Activated CD4-positive, CD25-positive, alpha-beta regulatory T cell treated with anti-CD3 and anti-CD28 coated beads, Interleukin-2, amount 50 U/mL, for 72 hours (primary cell): ENCODE results near the gene FCRL2.
"Not testable (repeated sequence)": the region's sequence is repeated elsewhere in the genome, so short reads cannot be mapped to it uniquely, and the experiment has no call there.

Experiments
- DNase-seq: peaks from one replicate; pipeline ENCODE4 v3.0.0; 2021

Gene FCRL2

DNA sequence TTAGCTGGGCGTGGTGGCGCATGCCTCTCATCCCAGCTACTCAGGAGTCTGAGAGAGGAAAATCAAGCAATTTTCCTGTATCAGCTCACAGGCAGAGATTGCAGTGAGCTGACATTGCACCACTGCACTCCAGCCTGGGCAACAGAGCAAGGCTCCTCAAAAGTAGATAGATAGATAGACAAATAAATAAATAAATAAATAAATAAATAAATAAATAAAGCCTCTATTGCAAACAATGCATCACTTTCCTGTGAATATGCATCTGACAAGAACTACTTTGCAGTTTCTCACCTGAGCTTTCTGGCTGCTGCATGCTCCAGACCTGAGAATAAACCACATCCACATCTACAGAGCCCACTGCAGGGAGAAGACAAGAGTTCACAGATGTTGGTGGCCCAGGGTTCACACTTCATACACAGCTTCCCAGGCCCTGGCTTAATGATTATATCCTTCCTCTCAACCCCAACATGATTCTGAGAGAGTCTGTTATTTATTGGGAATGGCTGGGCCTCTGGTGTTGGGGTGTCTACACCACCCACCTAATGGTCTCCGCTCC is 28.6 kb downstream of the FCRL2 start:
- no peak for DNase-seq

DNA sequence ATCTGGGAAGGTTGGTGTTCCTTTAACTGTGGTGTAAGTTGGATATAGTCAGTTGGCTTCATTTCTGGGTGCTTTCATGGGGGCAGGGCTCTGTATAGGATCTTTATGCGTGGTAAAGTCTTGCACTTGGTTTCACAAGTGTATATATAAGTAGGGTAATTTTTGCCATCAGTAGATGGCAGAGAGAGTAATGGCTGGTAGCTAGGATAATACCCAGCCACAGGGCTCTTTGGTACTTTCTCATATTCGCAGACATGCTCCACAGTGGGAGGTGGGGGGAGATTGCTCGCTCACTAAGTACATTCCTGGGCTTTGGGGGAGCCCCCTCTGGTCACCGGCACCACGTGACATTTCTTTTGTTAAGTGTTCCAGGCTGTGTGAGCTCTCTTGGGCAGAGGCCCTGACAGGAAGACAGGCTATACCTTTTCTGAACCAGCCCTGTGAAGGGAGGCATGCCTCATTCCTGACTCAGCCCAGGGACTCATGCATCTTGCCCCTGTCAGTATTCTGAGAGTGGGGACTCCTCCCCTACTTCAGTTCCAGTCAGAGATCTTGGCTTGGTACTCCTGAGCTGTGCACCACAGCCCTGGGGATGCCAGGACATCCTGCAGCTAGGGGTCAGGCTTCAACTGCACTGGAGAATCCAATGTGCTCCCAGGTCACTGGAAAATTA is 37.6 kb downstream of the FCRL2 start:
- DNase-seq: no peak

GRCh38 chr1:157735991-157736390 is 40.9 kb downstream of the FCRL2 start:
- DNase-seq: not testable (repeated sequence)

DNA sequence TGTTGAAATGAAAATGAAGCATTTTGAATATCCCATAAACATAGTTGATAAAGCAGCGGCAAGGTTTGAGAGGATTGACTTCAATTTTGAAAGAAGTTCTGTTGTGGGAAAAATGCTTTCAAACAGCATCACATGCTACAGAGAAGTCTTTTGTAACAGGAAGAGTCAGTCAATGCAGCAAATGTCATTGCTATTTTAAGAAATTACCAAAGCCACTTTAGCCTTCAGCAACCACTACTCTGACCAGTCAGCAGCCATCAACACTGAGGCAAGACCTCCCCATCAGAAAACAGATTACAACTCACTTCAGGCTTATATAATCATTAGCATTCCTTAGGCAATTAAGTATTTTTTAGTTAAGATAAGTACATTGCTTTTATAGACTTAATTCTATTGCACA is 42.6 kb downstream of the FCRL2 start:
- DNase-seq: no peak

- no peak for DNase-seq
Observed at GRCh38 chr1:157732755-157733154, 44.2 kb downstream of the FCRL2 start.

DNA sequence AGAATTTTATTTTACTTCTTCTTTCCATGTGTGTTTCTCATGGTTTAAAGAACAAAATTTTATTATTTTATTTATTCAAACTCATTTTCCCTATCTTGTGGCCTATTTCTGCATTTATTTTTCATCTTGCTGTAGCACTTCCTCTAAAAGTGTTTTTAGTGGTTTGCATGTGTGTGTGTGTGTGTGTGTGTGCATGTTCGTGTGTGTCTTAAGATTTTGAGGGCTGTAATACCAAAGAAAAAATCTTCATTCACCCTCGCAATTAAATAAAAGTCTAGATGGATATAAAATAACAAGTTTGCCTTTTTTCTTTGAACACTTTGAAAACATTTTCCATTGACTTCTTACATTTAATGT is 51.7 kb downstream of the FCRL2 start:
- DNase-seq: no peak

- no peak for DNase-seq
Observed at GRCh38 chr1:157724537-157725220, 52.3 kb downstream of the FCRL2 start.

DNA sequence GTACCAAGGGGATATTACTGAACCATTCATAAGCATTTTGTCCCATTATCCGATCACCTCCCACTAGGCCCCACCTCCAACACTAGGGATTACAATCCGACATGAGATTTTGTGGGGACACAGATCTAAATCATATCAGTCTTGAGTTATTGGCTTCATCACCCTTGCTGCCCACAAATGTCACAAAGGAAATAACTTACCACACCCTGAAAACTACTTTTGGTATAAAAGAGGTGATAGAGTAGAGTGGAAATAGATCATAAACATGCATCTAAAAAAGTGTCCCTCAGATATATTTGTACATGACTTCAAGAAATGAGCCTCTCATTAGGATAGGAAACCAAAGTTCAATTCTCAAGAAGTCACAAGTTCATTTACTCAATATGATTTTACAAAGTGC is 53.8 kb downstream of the FCRL2 start:
- DNase-seq: no peak

- DNase-seq: no peak
Observed at GRCh38 chr1:157721985-157722384, 54.9 kb downstream of the FCRL2 start.

GRCh38 chr1:157715736-157716135 is 61.2 kb downstream of the FCRL2 start:
- no peak for DNase-seq

DNA sequence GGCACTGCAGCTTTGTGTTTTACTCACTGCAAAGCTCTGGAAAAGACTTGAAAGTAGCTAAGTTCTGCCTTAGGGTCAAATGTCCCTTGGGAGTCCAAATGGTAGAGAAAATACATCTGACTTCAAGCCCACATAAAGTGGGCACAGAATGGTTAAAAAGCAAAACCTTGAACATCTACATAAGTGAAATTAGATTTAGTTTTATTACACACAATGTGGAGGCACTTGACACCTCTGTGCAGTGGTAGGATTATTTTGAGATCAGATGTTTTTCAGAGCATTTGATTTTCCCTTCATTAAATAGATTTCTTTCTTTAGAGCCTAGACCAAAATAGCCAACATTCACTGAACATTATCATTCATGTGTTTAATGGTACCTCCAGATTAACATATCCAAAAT is 65.1 kb downstream of the FCRL2 start:
- no peak for DNase-seq

DNA sequence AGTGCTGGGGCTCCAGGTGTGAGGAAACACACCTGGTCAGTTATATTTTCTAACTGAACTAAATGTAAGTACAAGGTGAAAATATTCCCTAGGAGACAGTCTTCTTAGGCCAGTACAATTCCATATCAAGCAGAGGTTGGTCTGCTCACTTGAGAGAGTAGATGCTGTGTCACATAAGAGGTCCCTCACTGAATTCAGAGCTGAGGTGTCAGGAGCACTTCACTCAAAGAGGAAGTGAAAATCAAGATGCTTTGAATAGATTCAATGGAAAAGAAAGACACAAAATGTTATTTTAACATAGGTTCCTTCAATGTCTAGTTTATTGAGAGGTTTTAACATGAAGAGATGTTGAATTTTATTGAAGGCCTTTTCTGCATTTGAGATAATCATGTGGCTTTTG is 72.1 kb downstream of the FCRL2 start:
- DNase-seq: no peak

DNA sequence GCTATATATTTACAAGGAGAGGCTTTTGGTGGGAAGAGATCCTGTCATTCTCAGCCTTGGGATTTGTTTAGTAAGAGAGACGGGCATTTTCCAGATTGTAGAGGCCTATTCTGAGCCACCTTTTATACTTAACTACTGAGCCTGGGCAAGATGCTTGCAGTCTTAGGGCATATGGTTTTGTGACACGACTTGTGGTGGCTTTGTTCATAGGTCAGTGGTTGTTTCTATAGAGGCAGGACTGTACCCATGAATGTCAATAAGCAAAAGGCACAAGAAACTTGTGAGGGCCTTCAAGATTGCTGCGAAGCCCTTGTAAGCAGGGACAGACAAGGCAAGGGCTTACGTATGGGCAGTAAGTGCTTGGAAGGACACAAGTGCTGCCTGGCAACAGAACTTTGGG is 73.0 kb downstream of the FCRL2 start:
- DNase-seq: no peak

DNA sequence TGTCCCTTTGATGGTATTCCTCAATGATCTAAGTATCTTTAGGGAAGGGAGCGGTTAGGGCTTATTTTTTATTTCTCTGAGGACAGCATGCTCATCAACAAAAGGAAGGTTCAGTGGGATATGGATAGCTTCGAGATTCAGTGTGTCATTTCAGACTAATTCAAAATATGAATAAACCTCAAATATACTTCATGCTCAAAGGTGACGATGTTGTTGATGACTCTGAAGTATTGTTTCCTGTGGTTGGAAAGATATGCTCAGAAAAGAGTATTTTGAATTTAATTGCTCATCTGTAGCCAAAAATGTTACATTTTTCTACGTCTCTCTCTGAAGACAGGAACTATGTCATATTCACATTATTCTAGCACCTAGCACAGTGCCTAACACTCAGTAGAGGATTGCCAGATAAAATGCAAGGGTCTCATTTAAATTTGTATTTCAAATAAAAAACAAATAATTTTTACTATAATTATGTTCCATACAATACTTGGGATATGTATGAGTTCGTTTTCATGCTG is 74.6 kb downstream of the FCRL2 start:
- no peak for DNase-seq

- DNase-seq: no peak
Observed at GRCh38 chr1:157700732-157701131, 76.2 kb downstream of the FCRL2 start, which contains the start of gene FCRL3. Gene FCRL3 (minus strand): TSS chr1:157700769. CDS start chr1:157700489, 280 bp downstream.

GRCh38 chr1:157700305-157700704 is 76.6 kb downstream of the FCRL2 start:
- no peak for DNase-seq

DNA sequence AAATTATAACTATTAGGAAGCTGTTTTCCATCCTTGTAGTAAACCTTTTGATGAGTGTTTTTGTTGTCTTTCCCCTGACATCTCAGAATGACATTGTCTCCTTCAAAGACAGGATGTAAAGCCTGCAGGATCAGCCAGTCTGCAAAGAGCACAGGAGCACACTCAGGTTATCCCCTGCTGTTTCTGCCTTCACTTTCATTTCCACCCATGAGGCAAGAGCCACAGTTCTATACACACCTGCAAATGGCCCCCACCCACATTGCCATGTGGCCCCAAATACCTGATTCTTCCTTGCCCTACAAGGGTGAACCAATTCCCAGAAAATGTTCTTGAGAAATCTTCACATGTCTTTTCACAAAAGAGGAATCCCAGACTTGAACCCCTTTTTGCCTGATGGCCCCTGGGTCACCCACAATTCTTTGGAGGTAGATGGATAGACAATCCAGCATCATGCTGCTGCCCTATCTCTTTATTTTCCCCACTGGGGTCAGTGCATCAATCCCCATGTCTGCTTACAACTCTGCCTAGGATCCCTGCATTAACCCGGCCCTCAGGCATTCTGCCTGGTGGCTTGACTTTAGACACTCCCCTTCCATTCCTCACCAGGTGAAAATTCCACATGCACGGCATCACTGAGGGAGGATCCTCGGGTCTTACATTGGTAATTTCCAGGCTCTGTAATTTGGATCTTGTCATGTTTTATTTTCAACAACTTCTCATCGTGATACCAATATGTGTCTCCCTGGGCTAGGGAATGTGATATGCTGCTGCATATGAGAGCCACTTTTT is 79.0 kb downstream of the FCRL2 start:
- no peak for DNase-seq

GRCh38 chr1:157696966-157697628 is 79.8 kb downstream of the FCRL2 start:
- no peak for DNase-seq
